Stimulated activated CD4-positive, alpha-beta T cell treated with anti-CD3 and anti-CD28 coated beads, Interleukin-12 subunit alpha, Interleukin-12 subunit beta, amount 100 ng/mL, for 48 hours (primary cell): ENCODE data around the gene EHMT2.
A peak's percentile ranks its signal among the peaks of the same experiment; 100 is the strongest.
"Not testable (repeated sequence)": the region's sequence is repeated elsewhere in the genome, so short reads cannot be mapped to it uniquely, and the experiment has no call there.

ENCODE experiments used
- DNase-seq, 3 donors: peaks; one replicate each; pipeline ENCODE4 v3.0.0-alpha.2; 2020; ENCODE audit warnings: low read depth in 2 of 3, low spot score in 1 of 3

Gene EHMT2

GRCh38 chr6:31897612-31898382 is at the start of gene EHMT2:
Gene EHMT2, minus strand, starts transcription at chr6:31897698. Its CDS starts 21 bp downstream, at chr6:31897677.
- peak; percentile 68 to 84 (median 72) for DNase-seq

- DNase-seq: no peak
These were observed 49.7 kb upstream of the EHMT2 start for GRCh38 chr6:31947070-31947675.

- DNase-seq: no peak
These were observed 48.9 kb upstream of the EHMT2 start for GRCh38 chr6:31946370-31946885.

GRCh38 chr6:31945507-31946369 is 48.2 kb upstream of the EHMT2 start, which contains the start of gene CFB:
Gene CFB, plus strand, starts transcription at chr6:31946095. Its CDS starts 127 bp downstream, at chr6:31946222.
- no peak for DNase-seq

GRCh38 chr6:31945154-31945506 is 47.6 kb upstream of the EHMT2 start:
- DNase-seq: no peak

- DNase-seq: no peak
These were observed 46.2 kb upstream of the EHMT2 start for GRCh38 chr6:31943742-31944141.

GRCh38 chr6:31940256-31940664 is 42.8 kb upstream of the EHMT2 start:
- no peak for DNase-seq

- no peak for DNase-seq
These were observed 38.3 kb upstream of the EHMT2 start for GRCh38 chr6:31935823-31936222.

- DNase-seq: no peak
These were observed 37.5 kb upstream of the EHMT2 start for GRCh38 chr6:31935021-31935420.

GRCh38 chr6:31933537-31933936 is 36.0 kb upstream of the EHMT2 start:
- DNase-seq: no peak

GRCh38 chr6:31932137-31932536 is 34.6 kb upstream of the EHMT2 start:
- DNase-seq: not testable (repeated sequence)

- DNase-seq: no peak
These were observed 33.5 kb upstream of the EHMT2 start for GRCh38 chr6:31930962-31931361.

- no peak for DNase-seq
These were observed 31.1 kb upstream of the EHMT2 start for GRCh38 chr6:31928672-31928939.

GRCh38 chr6:31927863-31928671 is 30.6 kb upstream of the EHMT2 start:
- DNase-seq: no peak

- no peak for DNase-seq
These were observed 29.9 kb upstream of the EHMT2 start, which contains the start of gene C2 for GRCh38 chr6:31927242-31927862. Gene C2, plus strand, starts transcription at chr6:31927717. Its CDS starts 36 bp downstream, at chr6:31927753.

- DNase-seq: no peak
These were observed 25.4 kb upstream of the EHMT2 start for GRCh38 chr6:31922942-31923341.

- no peak for DNase-seq
These were observed 23.3 kb upstream of the EHMT2 start for GRCh38 chr6:31920811-31921210.

GRCh38 chr6:31919624-31920303 is 22.3 kb upstream of the EHMT2 start:
- no peak for DNase-seq

GRCh38 chr6:31918069-31918720 is 20.7 kb upstream of the EHMT2 start:
- DNase-seq: no peak
